Measurements from ENCODE around the gene CD52. TPM values are rescaled to one million over a fixed set of nuclear protein-coding genes. Genes with fewer than 3 reads are reported as not detected.

Gene CD52
- total RNA-seq, 1 donor from 2014 or later: 1,191 TPM

- intact Hi-C loops (cut with micrococcal nuclease): no loop called here
These were observed 34.0 kb downstream of the CD52 start for GRCh38 chr1:26351590-26352337.

DNA sequence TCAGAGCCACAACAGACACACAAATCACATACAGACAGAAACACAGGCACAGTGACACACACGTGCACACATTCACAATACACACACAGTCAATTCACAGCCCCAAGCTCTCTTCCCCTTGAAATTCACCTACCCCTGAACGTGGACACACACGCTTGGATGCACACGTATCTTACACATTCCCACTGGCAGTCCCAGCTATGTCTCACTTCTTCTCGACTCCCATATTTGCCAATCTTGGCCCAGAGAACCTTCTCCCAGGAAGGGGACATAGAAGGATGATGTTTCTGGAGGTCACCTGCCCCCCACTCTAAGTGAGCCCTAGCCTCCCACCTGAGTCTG is 34.6 kb downstream of the CD52 start:
- intact Hi-C loops (cut with micrococcal nuclease): no loop called here

DNA sequence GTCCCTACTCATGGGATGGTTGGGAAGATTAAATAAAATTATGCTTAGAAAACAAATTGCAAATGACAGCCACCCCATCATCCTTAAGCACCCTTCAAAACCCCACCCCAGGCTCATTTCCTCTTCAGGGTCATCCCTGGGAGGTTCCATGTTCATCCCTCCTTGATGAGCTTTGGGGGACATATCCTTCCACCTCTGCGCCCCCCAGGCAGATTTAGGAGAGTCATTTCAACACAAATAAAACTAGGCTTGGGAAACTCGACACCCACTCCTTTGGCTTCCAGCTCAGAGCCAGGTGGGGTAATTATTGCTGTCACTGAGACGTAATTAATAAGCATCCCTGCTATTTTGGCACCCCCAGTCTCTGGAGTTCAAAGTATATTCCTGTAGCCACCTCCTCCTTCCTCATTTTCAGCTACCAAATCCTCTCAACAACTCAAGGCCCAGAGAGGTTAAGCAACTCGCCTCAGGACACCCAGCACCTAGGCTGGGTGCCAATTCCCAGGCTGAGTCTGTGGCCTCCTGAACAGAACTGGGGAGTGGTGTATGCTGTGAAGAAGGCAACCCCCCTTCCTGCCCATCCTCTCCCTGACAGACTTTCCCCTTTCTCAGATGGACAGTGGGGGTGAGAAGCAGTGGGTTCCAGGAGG is 35.6 kb downstream of the CD52 start:
- intact Hi-C loops (cut with micrococcal nuclease): no loop called here

GRCh38 chr1:26353976-26354820 is 36.4 kb downstream of the CD52 start, which contains the start of gene CRYBG2:
CRYBG2 (minus strand) TSS chr1:26354130; CDS start chr1:26346657, 7,473 bp downstream.
- intact Hi-C loops (cut with micrococcal nuclease): no loop called here

DNA sequence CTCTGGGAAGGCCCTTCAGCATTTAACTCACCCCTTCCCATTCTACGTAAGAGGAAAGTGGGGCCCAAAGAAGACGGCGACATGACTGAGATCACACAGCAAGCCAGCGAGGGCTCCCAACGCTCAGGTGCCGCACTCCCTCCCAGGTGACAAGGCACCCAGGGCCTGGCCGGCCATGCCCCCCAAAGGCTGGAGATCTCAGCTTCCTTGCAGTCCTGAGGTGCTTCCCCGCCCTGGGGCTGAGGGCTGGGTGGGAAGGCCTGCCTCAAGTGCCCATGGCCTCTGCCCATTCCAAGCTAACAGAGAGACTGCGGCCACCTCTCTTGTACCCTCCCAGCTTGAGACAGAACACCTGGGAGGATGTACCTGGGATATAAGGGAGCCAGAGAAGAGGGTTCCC is 37.2 kb downstream of the CD52 start:
- intact Hi-C loops (cut with micrococcal nuclease): no loop called here

DNA sequence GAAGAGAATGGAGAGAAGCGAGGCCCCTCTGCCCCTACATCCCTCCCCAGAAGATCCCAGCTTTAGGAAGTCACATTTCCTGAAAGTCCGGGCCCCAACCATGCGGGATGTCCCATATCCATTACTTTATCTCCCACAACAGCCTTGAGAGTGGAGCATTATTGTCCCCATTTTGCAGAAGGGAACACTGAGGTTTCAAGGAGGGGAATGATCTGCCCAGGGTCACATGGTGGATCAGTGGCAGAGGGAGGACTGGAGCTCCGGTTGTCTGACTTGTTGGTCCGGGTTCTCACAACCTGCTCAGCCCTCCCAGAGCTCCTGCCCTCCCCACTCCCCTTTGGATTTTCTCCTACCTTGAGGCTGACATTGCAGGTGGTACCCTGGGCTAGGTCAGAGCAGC is 38.3 kb downstream of the CD52 start:
- intact Hi-C loops (cut with micrococcal nuclease): no loop called here

DNA sequence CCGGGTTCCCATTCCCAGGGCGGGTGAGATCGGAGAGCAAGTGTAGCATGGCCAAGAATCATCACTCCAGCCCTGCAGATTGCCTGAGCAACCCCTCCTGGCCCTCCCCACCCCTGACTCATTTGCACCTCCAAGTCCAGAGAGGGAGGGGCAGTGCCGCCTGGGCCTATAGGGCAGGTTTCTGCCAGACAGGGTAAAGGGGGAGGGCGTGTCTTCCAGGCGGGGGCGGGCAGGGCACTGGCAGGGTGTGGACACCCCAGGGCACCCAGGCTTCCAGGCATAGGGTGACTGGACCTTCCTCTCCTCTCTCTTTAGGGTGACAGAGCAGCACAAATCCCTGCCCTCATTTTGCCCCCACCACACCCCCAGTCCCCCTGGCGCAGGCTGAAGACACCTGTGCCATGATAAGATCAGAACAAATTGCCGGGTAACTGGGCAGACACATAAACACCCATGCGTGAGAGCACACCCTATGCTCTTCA is 39.4 kb downstream of the CD52 start:
- intact Hi-C loops (cut with micrococcal nuclease): no loop called here

DNA sequence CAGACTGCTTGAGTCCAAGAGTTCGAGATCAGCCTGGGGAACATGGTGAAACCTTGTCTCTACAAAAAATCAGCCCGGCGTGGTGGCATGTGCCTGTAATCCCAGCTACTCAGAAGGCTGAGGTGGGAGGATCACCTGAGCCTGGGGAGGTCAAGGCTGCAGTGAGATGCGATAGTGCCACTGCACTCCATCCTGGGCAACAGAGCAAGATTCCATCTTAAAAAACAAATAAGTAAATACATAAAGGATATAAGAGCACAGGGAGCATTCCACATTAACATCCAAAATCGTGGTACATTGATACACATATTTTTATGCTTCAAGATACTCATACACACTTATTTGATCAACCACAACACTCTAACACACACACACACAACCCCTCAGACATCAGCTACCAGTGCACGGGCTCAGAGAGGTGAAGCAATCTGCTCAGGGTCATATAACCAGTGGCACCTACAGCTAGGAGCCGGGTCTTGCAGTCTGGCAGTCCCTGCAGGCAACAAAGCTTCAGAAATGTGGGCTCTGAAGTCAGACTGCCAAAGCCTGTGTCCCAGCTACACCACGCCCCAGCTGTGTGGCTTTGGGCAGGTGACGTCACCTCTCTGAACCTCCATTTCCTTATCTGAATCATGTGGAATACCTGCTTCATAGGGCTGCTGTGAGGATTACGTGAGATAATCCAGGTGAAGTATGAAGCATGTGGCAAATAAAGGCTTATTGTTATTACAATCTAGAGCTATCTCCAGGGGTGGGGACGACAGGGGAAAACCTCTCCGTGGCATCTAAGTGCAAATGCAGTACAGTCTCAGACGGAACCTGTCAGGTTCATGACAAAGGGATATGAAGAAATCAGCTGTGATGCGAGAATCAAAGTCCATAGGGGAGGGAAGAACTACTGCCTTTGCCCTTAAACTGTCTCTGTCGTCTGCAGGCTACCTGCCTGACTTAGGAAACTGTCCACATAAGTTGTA is 40.9 kb downstream of the CD52 start:
- intact Hi-C loops (cut with micrococcal nuclease): loop anchor here (2.0 kb wide), 1 partner anchor 22 kb away; no protein-coding TSS in a partner anchor

GRCh38 chr1:26359981-26360806 is 42.4 kb downstream of the CD52 start:
- intact Hi-C loops (cut with micrococcal nuclease): loop anchor here (2.0 kb wide), 1 partner anchor 23 kb away; no protein-coding TSS in a partner anchor

- intact Hi-C loops (cut with micrococcal nuclease): no loop called here
These were observed 43.2 kb downstream of the CD52 start for GRCh38 chr1:26360807-26361604.

GRCh38 chr1:26361605-26362122 is 43.9 kb downstream of the CD52 start:
- intact Hi-C loops (cut with micrococcal nuclease): loop anchor here (2.0 kb wide), 2 partner anchors 29 to 77 kb away; no protein-coding TSS in a partner anchor

DNA sequence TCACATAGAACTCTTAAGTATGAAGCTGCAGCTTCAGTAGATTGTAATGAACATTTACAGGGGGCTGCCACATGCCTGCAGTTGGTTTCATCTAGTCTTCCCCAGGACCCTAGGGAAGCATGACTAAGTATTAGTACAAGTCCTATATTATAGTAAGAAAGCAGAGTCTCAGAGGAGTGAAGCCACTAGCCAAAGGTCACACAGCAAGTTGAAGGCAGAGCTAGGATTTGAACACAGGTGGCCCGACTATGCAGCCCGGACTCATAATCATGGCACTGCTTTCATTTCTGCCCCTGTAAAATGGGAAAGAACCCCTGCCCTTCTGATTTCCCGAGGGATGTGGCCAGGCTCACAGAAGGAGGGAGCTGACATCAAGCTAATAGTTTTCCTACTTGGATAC is 44.6 kb downstream of the CD52 start:
- intact Hi-C loops (cut with micrococcal nuclease): loop anchor here (2.0 kb wide), 2 partner anchors 28 to 78 kb away; no protein-coding TSS in a partner anchor

GRCh38 chr1:26363549-26364448 is 46.0 kb downstream of the CD52 start:
- intact Hi-C loops (cut with micrococcal nuclease): loop anchor here (1.0 to 2.0 kb wide), 4 partner anchors 15 to 79 kb away; no protein-coding TSS in a partner anchor

DNA sequence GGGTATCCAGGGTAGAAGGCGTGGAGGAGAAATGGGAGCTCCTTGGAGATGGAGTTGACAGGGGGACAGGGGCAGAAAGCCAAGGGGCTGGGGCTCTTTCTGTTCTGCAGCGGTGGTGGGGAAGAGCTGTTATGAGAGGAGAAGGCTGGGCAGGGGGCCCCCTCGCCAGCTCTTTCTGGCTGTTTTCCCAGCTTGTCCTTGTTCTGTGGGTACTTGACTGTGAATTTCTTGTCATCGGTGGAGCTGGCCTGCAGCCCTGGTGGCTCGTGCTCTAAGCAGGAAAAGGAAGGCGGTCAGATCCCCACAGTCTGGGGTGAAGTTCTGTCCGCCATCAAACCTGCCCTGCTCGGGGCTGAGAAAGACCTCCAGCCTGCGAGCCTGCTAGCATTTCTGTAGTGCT is 47.2 kb downstream of the CD52 start:
- intact Hi-C loops (cut with micrococcal nuclease): loop anchor here (1.0 to 2.0 kb wide), 2 partner anchors 14 to 44 kb away; no protein-coding TSS in a partner anchor

GRCh38 chr1:26367441-26367840 is 49.7 kb downstream of the CD52 start:
- intact Hi-C loops (cut with micrococcal nuclease): no loop called here

DNA sequence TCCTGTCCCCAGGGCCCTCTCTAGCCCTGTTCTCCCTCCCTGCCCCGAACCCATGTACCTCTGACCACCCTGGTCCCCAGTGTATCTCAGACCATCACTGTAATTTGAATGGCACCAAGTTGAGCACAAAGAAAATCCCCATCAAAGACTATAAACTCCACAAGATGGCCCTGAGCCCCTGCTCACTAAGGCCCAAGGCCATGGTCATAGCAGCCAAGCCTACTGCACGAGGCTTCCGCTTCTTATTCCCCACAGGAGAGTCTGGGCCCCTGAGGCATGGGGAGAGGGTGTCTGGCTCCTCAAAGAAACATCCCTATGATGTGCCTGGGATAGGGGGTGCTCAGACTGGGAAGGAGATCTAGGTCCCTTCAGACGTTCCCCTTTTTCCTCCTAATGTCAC is 50.2 kb downstream of the CD52 start:
- intact Hi-C loops (cut with micrococcal nuclease): no loop called here

- intact Hi-C loops (cut with micrococcal nuclease): no loop called here
These were observed 50.7 kb downstream of the CD52 start for GRCh38 chr1:26368486-26368885.
